Measurements from ENCODE around the gene ELFN1.

- no peak for TF ChIP-seq CTCF (IDR thresholded peaks at IDR 0.05; ENCODE audit: insufficient read depth, low read length, poor library complexity, severe bottlenecking)
- no peak for TF ChIP-seq EZH2phosphoT487 (conservative IDR thresholded peaks at IDR 0.05; ENCODE audit: low read length)
Observed at GRCh38 chr7:1735262-1735661, 65.2 kb downstream of the ELFN1 start.
